Measurements from ENCODE around the gene IGFLR1.

DNA sequence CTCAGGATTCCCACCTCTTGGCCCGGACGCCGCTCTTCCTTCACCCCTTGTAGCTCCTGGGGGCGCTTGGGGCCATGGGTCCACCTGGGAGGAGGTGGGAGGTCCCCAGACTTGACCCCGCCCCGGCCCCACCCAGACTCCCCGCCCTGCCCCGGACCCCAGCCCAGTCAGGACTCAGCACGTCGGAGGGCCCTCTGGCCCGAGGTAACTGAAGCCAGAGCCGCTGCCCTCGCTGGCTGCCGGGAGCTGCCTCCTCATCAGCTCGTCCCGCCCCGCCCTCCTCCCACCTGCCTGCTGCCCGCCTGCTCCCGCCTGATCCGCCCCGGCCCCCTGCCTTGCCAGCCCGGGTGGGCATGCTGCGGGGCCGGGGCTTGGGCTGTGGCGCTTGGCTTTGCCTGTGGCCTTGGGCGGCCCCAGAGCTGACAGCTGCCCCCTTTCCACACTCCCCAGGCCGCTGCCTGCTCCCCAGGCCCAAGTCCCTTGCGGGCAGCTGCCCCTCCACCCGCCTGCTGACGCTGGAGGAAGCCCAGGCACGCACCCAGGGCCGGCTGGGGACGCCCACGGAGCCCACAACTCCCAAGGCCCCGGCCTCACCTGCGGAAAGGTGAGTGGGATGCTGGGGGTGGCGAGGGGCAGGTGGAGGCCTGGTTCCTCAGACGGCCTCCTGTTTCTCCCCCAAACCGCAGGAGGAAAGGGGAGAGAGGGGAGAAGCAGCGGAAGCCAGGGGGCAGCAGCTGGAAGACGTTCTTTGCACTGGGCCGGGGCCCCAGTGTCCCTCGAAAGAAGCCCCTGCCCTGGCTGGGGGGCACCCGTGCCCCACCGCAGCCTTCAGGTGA is 42.5 kb upstream of the IGFLR1 start:
- TF ChIP-seq, protein P1, sequence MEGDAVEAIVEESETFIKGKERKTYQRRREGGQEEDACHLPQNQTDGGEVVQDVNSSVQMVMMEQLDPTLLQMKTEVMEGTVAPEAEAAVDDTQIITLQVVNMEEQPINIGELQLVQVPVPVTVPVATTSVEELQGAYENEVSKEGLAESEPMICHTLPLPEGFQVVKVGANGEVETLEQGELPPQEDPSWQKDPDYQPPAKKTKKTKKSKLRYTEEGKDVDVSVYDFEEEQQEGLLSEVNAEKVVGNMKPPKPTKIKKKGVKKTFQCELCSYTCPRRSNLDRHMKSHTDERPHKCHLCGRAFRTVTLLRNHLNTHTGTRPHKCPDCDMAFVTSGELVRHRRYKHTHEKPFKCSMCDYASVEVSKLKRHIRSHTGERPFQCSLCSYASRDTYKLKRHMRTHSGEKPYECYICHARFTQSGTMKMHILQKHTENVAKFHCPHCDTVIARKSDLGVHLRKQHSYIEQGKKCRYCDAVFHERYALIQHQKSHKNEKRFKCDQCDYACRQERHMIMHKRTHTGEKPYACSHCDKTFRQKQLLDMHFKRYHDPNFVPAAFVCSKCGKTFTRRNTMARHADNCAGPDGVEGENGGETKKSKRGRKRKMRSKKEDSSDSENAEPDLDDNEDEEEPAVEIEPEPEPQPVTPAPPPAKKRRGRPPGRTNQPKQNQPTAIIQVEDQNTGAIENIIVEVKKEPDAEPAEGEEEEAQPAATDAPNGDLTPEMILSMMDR (IDR thresholded peaks at IDR 0.05; ENCODE audit: insufficient read depth, low read depth, low read length), result no peak
- TF ChIP-seq EZH2 (IDR thresholded peaks at IDR 0.05; ENCODE audit: insufficient read depth, low read length), result no peak

Measured in astrocyte (in vitro differentiated cells and primary cell).